GM18951 (cell line): ENCODE measurements around the gene PRXL2B.

Source experiments
- POLR2A ChIP-seq: IDR thresholded peaks from 4 replicates; pipeline ENCODE4 v1.6.1; 2011; ENCODE audit warnings: mild to moderate bottlenecking; ENCODE audit not compliant: insufficient read length, insufficient read depth; ENCODE audit errors: extremely low read depth
- in situ Hi-C: fragments of 300-500 bp; cut with MboI; formaldehyde crosslinking; loops from one replicate; pipeline ENCODE4 v1.12.0; 2022; ENCODE audit warnings: low sequenced_read_pairs, mixed read lengths, inconsistent platforms; ENCODE audit not compliant: unreplicated experiment

The PRXL2B gene

DNA sequence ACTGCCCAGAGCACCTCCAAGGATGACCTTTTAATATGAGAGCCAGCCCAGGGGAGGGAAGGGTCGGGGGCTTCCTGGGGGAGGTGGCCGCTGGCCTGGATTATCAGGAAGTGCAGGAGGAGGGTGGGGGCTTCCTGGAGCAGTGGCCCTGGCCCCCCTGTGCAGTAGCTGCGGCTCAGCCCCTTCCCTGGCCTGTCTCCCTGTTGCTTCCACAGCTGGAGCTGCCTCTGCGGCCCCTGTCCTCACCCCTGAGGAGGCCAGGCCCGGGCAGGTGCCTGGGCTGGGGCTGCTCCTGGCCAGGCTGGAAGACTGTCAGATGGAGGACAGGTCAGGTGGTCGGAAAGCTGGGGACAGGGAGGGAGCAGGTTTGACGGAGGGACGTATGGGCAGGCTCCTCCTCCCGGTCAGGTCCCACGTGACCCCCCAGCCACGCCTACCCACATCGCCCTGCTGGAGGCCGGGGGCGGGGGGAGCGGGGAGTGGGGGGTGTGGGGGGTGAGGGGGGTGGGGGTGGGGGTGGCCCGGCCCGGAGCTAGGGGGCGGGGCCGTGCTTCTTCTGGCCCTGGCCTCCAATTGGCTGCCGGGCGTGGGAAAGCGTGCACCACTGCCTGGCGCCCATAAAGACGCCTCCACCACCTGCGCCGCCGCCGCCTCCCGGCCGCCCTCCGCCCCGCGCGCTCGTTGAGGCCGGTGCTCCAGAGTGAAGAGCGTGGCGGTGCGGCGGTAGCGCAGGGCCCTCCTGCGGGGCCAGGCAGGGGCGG, 40.6 kb upstream of the PRXL2B start:
- in situ Hi-C loops, result loop anchor here (25.0 kb wide), 1 partner anchor 134 kb away; the partner anchor contains the start of gene PEX10
- peak; percentile 97 for TF ChIP-seq POLR2A

DNA sequence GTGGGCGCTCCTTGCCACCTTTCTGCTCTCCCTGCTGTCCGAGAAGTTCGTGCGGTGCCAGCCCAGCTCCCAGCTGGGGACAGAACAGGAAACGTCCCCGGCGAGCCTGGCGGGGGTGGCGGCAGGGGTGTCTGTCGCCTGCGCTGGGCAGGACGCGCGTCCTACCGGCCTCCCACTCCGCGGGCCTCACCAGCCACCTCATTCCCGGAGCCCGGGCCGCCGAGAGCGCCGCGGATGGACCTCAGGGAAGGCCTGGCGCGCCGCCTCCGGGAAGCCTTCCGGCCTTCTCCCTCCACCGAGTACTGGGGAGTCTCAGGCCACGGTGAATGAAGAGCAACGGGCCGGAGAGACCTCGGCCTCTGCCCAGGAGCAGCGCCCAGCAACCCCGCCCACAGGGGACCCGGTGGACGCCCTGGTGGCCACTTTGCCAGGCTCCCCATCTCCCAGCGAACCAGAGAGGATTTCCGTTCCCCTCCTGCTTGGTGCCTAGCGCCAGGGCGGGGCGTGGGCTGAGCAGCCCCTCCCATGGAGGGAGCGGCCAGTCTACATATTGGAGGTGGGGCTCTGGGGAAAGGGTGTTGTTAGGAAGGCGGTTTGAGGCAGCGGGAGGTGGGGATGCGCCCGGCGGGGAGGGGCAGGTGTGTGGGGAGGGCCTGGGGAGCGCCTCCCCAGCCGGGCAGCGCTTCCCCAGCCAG, 39.9 kb upstream of the PRXL2B start:
- TF ChIP-seq POLR2A, result no peak
- in situ Hi-C loops, result loop anchor here (25.0 kb wide), 1 partner anchor 134 kb away; the partner anchor contains the start of gene PEX10

DNA sequence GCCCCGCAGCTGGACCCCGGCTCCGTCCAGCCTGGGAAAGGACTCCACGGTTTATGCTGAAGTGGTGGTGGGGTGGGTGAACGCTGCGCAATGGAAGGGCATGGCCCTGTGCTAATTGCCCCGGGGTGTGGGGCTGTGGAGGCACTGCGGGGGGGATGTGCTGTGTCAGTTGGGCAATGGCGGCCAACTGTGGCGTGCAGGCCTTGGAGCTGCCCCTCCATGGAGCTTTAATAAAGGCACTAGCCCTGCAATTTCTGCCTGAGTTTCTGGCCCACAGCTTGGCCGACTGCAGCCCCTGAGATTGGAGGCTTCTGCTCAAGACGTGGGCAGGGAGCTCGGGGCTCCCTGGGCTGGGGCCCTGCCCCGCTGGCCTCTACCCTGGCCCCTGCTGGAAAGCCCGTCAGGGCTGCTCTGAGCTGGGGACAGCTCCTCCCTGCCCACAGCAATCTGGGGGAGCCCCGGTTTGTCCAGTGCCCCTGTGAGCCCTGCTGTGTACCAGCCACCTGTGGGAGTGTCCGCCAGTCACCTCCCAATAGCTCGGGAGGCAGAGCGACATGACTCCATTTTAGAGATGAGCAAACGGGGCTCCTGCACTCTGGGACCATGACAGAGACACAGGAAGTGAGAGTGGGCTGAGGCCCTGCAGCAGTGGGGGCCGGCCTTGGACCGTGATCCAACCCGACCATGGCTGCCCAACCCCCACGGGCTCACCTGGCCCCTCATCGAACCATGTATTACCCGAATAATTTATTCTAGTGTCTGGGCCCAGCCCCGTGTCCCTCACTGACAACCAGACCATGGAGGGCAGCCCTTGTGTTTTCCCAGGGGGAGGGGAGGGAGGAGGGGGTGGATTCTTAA, 39.1 kb upstream of the PRXL2B start:
- in situ Hi-C loops, result loop anchor here (25.0 kb wide), 1 partner anchor 135 kb away; the partner anchor contains the start of gene PEX10
- peak; percentile 36 for TF ChIP-seq POLR2A

DNA sequence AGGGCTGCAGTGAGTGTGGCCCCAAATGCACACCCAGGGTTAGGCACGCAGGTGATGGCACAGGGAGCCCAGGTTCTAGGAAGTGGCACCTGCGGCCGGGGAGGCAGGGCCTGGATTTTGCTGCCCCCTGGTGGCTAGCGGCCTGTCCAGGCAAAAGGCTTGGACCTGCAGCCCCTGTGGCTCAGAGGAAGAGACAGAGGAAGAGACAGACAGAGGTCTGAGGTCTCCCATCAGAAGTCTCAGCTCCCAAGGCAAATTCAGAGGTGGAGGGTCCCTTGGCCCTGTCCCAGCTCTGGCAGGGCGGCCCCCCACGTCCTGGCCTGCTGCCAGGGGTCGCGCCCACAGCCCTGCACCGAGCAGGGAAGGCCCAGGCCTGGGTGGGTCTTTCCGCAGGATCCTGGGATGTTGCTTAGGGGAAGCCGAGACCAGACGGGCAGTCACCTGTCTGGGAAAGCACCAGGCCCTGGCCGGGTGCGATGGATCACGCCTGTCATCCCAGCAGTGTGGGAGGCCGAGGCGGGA, 38.4 kb upstream of the PRXL2B start:
- in situ Hi-C loops, result loop anchor here (25.0 kb wide), 1 partner anchor 136 kb away; the partner anchor contains the start of gene PEX10

DNA sequence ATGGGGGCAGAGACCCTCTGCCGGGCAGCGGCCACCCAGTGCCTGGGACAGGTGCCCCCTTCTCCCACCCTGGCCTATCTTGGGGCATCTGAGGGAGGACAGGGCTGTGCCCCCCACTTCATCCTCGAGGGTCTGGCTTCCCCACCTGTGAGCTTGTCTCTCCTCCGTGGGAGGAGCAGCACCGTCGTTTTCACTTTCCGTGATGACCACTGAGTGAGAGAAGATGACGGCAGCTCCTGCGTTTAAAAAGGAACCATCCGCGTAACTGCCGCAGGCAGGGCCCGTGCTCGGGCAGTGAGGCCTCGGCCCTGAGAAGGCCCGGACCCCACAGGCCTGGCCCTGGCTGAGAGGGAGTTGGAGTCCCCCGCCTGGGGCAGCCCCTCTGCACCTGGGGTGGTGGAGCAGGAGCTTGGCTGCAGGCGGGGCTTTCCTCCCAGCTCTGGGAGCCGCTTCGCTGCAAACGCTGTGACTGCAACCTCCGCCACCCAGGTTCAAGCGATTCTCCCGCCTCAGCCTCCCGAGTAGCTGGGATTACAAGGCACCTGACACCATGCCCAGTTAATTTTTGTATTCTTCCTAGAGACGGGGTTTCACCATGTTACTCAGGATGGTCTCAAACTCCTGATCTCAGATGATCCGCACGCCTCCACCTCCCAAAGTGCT, 37.1 kb upstream of the PRXL2B start:
- in situ Hi-C loops, result loop anchor here (25.0 kb wide), 2 partner anchors 137 to 362 kb away; partner anchors contain the start of genes FAAP20 and PEX10

More for the DNA sequence above, 38.4 kb upstream of the PRXL2B start:
- no peak for TF ChIP-seq POLR2A

DNA sequence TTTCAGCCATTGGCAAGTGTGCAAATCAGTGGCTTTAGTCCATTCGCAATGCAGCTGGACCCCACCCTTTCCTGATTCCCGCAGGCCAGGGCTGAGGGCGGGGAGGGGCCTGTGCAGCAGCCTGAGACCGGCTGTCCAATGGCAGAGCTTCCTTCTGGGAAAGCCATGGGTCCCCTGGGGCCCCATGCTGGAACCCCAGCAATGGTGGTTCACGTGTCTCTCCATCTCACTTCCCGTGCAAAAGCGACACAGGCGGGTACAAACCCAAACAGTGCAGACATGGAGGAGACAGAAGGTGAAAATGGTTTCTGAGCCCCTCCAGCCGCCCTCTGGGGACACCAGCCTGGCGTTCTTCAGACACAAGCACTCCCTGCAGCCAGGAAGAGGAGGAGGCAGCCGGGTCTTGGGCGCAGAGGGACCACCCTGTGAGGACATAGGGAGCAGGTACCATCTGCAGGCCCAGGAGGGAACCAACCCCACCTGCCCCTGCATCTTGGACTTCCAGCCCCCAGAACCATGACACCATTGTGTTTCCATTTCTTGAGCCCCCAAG, 36.2 kb upstream of the PRXL2B start:
- in situ Hi-C loops, result loop anchor here (25.0 kb wide), 1 partner anchor 363 kb away; the partner anchor contains the start of gene FAAP20

DNA sequence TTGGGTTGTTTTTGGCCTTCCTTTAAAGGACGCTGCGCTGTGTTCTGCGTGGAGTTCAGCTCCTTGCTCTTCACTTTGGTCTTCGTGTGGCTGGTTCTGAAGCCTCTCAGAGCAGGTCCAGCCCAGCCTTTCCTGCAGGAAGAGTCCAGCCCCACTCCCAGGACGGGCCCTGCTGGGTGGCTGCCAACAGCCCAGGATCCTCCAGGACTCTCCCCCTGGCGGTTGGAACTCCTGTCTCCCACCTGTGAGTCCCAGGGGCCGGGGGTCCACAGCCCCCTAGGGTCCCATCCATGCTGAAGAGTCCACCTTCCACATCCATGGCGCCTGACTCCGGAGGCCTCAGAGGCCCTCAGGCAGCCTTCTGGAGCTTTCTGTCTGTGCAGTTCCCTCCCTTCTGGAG, 35.0 kb upstream of the PRXL2B start:
- in situ Hi-C loops, result loop anchor here (25.0 kb wide), 1 partner anchor 364 kb away; the partner anchor contains the start of gene FAAP20

DNA sequence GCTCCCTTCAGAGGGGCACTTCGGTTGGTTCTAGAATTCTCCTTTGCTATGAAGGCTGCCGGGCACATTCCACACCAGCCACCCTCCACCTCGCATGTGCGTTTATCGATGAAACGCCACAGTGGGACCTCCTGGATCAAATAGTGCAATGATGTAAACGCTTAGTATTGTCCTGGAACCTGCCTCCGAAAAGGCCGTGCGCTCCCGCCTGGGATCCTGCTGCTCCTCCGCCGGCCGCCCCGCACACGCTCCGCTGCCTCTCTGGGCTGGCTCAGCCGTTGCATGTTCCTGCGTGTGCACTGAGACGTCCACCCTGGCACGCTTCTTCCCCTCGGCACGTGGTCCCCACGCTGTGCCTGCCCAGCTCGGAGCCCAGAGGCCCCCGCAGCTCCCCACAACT, 34.4 kb upstream of the PRXL2B start:
- in situ Hi-C loops, result loop anchor here (25.0 kb wide), 1 partner anchor 365 kb away; the partner anchor contains the start of gene FAAP20
- no peak for TF ChIP-seq POLR2A

DNA sequence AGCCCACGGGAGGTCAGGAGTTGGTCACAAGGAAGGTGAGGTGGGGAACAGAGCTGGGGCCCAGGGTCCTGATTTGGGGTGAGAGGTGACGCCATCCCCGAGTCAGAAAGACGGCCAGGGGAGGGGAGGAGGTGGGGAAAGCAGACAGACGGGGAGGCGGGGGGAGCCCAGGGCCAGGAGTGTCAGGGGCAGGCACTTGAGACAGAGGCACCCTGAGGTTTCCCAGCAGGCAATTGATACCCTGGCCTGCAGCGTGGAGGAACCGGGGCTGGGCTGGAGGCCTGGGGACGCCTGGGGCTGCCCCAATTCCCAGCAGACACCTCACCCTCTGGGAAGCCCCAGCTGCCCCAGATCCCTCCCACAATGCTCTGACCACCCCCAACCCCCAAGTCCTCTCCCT, 33.5 kb upstream of the PRXL2B start:
- in situ Hi-C loops, result loop anchor here (25.0 kb wide), 1 partner anchor 366 kb away; the partner anchor contains the start of gene FAAP20

DNA sequence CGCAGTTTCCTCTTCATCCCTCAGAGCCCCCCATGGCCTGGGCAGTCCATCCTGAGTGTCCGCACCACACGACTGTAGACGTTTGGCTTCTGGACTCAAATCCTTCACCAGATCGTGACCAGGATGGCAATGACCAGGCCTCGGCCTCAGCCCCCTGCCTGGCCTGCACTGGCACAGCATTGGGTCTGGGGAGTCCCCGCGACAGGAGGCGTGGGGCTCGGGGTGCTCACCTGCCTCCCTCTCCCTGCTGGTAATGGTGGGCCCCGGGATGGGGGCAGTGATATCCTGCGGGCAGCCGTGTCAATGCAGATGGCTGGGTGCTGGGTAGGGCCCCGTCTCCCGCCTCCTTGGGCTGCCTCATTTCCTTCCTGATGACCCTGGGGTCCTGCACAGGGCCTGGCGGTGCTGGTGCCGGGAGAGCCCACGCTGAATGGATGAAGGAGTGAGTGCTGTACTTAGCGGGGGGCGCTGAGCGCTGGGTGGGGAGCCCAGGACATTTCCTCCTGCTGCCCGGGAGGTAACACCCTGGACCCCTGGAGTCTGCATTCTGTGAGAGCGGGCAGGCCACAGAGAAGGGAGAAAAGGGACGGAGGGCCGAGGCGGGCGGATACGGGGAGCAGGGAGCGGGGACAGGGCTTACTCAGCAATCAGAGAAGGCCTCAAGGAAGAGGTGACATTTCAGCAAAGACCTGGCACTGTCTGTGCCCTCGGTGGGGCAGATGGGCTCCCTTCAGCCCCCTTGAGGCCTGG, 32.5 kb upstream of the PRXL2B start:
- in situ Hi-C loops, result loop anchor here (25.0 kb wide), 1 partner anchor 367 kb away; the partner anchor contains the start of gene FAAP20
- TF ChIP-seq POLR2A, result no peak

DNA sequence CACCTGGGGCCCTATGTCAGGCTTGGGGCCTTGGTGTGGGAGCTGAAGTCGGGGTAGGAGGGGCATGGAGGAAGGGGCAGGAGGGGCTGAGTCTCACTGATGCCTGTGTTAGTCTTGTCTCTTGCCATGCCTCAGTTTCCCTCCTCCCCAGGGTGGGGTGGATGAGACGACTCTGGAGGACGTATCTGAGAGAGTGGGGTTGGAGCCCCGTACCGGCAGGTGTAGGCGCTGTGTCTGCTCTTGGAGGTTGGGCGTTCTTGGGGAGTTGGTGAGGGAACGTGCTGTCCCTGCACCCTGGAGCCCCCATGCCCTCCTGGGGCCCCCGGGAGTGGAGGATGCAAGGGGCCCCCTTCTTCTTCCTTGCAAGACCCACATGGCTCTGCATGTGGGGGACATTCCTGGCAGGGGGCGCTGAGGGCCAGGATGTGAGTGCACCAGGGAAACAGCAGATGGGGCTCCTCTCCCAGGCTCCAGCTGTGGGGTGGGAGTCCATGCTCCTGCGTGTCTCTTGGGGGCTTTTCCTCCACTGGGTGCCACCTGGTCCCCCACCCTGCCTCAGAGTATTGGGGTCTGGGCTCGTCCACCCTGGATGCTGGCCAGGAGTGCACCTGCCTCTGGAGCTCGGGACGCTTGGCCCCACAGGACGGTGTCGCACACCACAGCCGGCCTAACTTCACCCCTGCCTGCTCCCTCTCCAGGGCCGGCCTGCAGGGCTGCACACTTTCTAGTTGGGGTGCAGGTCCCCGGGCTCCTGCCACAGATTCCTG, 31.8 kb upstream of the PRXL2B start:
- no peak for TF ChIP-seq POLR2A
- in situ Hi-C loops, result loop anchor here (25.0 kb wide), 1 partner anchor 368 kb away; the partner anchor contains the start of gene FAAP20
